ENCODE measurements around the gene PRSS3. TPM values are rescaled to one million over a fixed set of nuclear protein-coding genes. Genes with fewer than 3 reads are reported as not detected.
A peak's percentile ranks its signal among the peaks of the same experiment; 100 is the strongest.
"Not testable (repeated sequence)": the region's sequence is repeated elsewhere in the genome, so short reads cannot be mapped to it uniquely, and the experiment has no call there.

PRSS3 gene
- total RNA-seq, 2 experiments from 2014 or later: not detected

DNA sequence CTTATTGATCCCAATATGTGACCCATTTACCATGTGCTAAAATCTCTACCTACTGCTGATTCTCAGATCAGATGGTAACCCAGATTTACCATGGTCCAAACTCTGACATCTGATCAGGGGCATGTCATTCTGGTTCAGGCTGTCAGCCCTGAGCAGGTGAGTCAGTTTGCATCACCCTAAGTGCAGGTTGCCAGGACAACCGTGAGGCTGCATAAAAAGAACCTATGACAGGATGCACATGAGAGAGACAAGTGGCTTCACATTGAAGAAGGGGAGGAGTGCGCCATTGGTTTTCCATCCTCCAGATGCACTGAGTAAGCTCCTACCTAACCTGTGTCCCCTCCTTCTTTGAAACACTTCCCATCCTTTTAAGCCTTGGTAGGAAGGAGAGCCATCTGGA lies 801 bp upstream of the PRSS3 start:
- Histone ChIP-seq H3K27me3 (ENCODE audit: control insufficient read depth in 1 of 2, insufficient read depth in 2 of 2, low read length in 2 of 2) (peaks cover 7% of the 10 kb centered on the region in 2 experiments), H3K4me3 (ENCODE audit: low read length) (no peak overlapping the region), H3K4me1 (ENCODE audit: insufficient read depth, low read length) (no peaks in the 10 kb centered on the region), H3K36me3 (ENCODE audit: insufficient read depth, low read length) (no peaks in the 10 kb centered on the region), H3K27ac (ENCODE audit: low read depth in 1 of 2, low read length in 2 of 2) (no peak overlapping the region), H3K9me3 (ENCODE audit: control insufficient read depth in 1 of 2, insufficient read depth in 1 of 2, low read length in 2 of 2) (no peaks in the 10 kb centered on the region)
- Mint-ChIP-seq H3K4me1 (ENCODE audit: low read depth) (no peaks in the 10 kb centered on the region), H3K27me3 (peaks cover 23% of the 10 kb centered on the region), H3K27ac (no peak overlapping the region), H3K36me3 (ENCODE audit: low read depth) (no peaks in the 10 kb centered on the region), H3K9me3 (no peaks in the 10 kb centered on the region), H3K4me3 (no peak overlapping the region)
- TF ChIP-seq, protein P1, sequence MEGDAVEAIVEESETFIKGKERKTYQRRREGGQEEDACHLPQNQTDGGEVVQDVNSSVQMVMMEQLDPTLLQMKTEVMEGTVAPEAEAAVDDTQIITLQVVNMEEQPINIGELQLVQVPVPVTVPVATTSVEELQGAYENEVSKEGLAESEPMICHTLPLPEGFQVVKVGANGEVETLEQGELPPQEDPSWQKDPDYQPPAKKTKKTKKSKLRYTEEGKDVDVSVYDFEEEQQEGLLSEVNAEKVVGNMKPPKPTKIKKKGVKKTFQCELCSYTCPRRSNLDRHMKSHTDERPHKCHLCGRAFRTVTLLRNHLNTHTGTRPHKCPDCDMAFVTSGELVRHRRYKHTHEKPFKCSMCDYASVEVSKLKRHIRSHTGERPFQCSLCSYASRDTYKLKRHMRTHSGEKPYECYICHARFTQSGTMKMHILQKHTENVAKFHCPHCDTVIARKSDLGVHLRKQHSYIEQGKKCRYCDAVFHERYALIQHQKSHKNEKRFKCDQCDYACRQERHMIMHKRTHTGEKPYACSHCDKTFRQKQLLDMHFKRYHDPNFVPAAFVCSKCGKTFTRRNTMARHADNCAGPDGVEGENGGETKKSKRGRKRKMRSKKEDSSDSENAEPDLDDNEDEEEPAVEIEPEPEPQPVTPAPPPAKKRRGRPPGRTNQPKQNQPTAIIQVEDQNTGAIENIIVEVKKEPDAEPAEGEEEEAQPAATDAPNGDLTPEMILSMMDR (IDR thresholded peaks at IDR 0.05): no peak
- DNase-seq (no peak), ATAC-seq (ENCODE audit: poor library complexity) (peak; percentile 39)
- CTCF ChIA-PET: no interaction called here
- intact Hi-C loops (cut with DNase I, micrococcal nuclease): no loop called here
- POLR2A ChIA-PET: no interaction called here

DNA sequence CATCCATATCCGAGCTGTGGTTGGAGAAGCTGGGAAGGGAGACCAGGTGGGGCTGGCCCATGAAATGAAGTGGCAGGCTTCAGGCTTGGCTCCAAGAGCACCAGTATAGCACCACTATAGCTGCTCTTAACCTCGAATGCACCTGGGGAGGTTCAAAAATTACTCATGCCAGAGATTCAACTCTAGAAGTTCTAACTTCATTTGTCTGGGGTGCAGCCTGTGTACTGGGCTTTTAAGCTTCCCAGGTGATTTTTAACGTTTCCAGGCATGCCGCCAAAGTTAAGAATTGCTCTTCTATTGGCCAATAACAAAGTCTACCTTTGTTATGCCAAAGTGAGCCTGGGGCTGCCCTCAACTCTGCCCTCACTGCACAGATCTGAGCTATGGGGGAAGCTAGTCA lies 458 bp downstream of the PRSS3 start:
- POLR2A ChIA-PET: no interaction called here
- no peak overlapping the region for H3K27ac Mint-ChIP-seq
- Histone ChIP-seq H3K9me3 (ENCODE audit: control insufficient read depth in 1 of 2, insufficient read depth in 1 of 2, low read length in 2 of 2) (no peaks in the 10 kb centered on the region), H3K27me3 (ENCODE audit: control insufficient read depth in 1 of 2, insufficient read depth in 2 of 2, low read length in 2 of 2) (peaks cover 7% of the 10 kb centered on the region in 2 experiments), H3K36me3 (ENCODE audit: insufficient read depth, low read length) (no peaks in the 10 kb centered on the region), H3K27ac (ENCODE audit: low read depth in 1 of 2, low read length in 2 of 2) (no peak overlapping the region), H3K4me1 (ENCODE audit: insufficient read depth, low read length) (no peaks in the 10 kb centered on the region), H3K4me3 (ENCODE audit: low read length) (no peak overlapping the region)
- no peaks in the 10 kb centered on the region for H3K9me3 Mint-ChIP-seq
- no peak overlapping the region for H3K4me3 Mint-ChIP-seq
- CTCF ChIA-PET: no interaction called here
- intact Hi-C loops (cut with DNase I, micrococcal nuclease): no loop called here
- TF ChIP-seq, protein P1 (IDR thresholded peaks at IDR 0.05): no peak
- H3K27me3 Mint-ChIP-seq: peaks cover 26% of the 10 kb centered on the region
- H3K4me1 Mint-ChIP-seq (ENCODE audit: low read depth): no peaks in the 10 kb centered on the region
- no peak for DNase-seq
- no peak for ATAC-seq (ENCODE audit: poor library complexity)
- no peaks in the 10 kb centered on the region for H3K36me3 Mint-ChIP-seq (ENCODE audit: low read depth)

DNA sequence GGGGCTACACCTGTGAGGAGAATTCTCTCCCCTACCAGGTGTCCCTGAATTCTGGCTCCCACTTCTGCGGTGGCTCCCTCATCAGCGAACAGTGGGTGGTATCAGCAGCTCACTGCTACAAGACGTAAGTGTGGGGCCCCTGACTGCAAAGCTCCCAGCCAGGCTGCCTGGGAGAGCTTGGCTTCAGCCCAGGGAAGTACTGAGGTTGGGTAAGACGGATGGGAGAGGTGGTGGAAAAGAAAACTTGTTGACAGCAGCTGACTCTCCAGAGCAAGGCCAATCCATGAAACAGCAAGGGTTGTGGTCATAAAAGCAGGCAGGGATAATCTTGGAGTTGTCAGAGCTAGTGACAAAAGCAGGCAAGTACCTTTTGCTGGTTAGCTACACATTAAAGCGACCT lies 1.3 kb downstream of the PRSS3 start:
- H3K4me3 Mint-ChIP-seq; H3K27ac ChIP-seq (ENCODE audit: low read depth in 1 of 2, low read length in 2 of 2); CTCF ChIA-PET; H3K27me3 ChIP-seq (ENCODE audit: control insufficient read depth in 1 of 2, insufficient read depth in 2 of 2, low read length in 2 of 2); H3K36me3 ChIP-seq (ENCODE audit: insufficient read depth, low read length); H3K4me1 ChIP-seq (ENCODE audit: insufficient read depth, low read length); POLR2A ChIA-PET; H3K4me1 Mint-ChIP-seq (ENCODE audit: low read depth); H3K9me3 Mint-ChIP-seq; DNase-seq; H3K36me3 Mint-ChIP-seq (ENCODE audit: low read depth); H3K9me3 ChIP-seq (ENCODE audit: control insufficient read depth in 1 of 2, insufficient read depth in 1 of 2, low read length in 2 of 2); H3K4me3 ChIP-seq (ENCODE audit: low read length); intact Hi-C loops (cut with DNase I, micrococcal nuclease); H3K27ac Mint-ChIP-seq; ATAC-seq (ENCODE audit: poor library complexity): not testable (repeated sequence)
- peaks cover 26% of the 10 kb centered on the region for H3K27me3 Mint-ChIP-seq

DNA sequence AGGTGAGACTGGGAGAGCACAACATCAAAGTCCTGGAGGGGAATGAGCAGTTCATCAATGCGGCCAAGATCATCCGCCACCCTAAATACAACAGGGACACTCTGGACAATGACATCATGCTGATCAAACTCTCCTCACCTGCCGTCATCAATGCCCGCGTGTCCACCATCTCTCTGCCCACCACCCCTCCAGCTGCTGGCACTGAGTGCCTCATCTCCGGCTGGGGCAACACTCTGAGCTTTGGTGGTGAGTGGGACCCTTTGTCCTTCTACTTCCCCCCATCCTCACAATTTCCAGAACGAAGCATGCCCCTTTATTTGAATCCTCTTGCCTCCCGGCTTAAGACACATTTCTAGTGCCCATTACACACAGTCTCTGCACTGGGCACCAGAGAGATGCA lies 2.5 kb downstream of the PRSS3 start:
- Histone ChIP-seq H3K36me3 (ENCODE audit: insufficient read depth, low read length) (no peaks in the 10 kb centered on the region), H3K27ac (ENCODE audit: low read depth in 1 of 2, low read length in 2 of 2) (no peak overlapping the region), H3K4me1 (ENCODE audit: insufficient read depth, low read length) (no peaks in the 10 kb centered on the region), H3K27me3 (ENCODE audit: control insufficient read depth in 1 of 2, insufficient read depth in 2 of 2, low read length in 2 of 2) (peaks cover 4 to 7% of the 10 kb centered on the region in 2 experiments), H3K9me3 (ENCODE audit: control insufficient read depth in 1 of 2, insufficient read depth in 1 of 2, low read length in 2 of 2) (no peaks in the 10 kb centered on the region), H3K4me3 (ENCODE audit: low read length) (no peak overlapping the region)
- no peaks in the 10 kb centered on the region for H3K4me1 Mint-ChIP-seq (ENCODE audit: low read depth)
- DNase-seq: no peak
- no peaks in the 10 kb centered on the region for H3K36me3 Mint-ChIP-seq (ENCODE audit: low read depth)
- no peaks in the 10 kb centered on the region for H3K9me3 Mint-ChIP-seq
- POLR2A ChIA-PET: no interaction called here
- CTCF ChIA-PET: no interaction called here
- no peak overlapping the region for H3K4me3 Mint-ChIP-seq
- TF ChIP-seq, protein P1 (IDR thresholded peaks at IDR 0.05): no peak
- intact Hi-C loops (cut with DNase I, micrococcal nuclease): no loop called here
- no peak for ATAC-seq (ENCODE audit: poor library complexity)
- H3K27me3 Mint-ChIP-seq: peaks cover 26% of the 10 kb centered on the region
- H3K27ac Mint-ChIP-seq: no peak overlapping the region
